ENCODE results near the gene PCNX2.
"Not testable (repeated sequence)": the region's sequence is repeated elsewhere in the genome, so short reads cannot be mapped to it uniquely, and the experiment has no call there.

PCNX2 gene

GRCh38 chr1:233215135-233215760 lies 80.3 kb downstream of the PCNX2 start:
- DNase-seq, result no peak

GRCh38 chr1:233211595-233211994 lies 83.9 kb downstream of the PCNX2 start:
- no peak for DNase-seq

DNA sequence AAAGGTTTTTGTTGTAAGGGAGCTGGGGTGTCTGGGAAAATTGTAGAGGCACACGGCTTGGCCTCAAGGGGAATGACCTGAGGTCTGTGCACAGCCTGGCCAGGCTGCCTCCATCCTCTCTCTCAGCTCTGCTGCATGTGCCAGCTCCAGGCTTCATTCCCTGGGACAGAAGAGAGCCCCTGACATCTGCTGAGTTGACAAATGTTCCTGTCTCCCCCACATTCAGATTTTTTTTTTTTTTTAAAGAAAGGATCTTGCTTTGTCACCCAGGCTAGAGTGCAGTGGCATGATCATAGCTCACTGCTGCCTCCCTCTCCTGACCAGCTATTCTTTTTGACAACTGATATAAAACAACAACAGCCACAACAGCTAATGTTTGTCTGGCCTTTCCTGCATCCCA lies 84.4 kb downstream of the PCNX2 start:
- no peak for DNase-seq

DNA sequence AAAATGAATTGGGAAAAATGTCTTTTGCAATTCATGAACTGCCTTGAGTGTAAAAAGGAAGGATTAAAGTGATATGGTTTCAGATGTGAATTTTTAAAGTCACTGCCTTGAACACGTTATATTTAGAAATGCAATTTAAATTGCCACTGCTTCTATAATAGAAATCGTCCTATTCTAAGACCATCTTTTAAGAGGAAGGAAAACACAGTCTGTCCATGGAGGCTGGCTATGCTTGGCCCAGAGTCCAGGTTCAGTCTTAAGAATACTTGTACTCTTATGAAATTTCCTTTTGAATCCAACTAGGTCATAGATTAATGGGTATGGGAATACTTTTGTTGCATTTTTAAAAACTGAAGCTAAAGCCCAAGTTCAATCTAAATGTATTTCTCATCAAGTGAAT lies 86.0 kb downstream of the PCNX2 start:
- DNase-seq, result no peak

DNA sequence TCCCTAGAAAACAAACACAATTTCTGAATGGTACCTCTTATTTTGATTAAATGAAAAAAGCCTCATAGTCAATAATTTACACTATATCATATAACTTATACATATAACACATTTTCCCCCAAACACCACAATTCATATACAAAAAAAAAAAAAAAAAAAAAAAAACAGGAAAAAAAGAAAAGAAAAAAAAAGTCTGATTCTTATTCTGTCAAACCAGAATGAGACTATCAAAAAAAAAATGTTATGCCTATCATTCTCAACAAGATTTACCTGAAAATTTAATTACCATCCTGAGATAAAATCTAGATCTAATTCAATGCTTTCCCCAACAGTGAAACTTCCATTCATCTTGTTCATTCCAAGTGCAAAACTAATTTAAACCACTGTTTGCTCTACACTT lies 86.8 kb downstream of the PCNX2 start:
- no peak for DNase-seq

DNA sequence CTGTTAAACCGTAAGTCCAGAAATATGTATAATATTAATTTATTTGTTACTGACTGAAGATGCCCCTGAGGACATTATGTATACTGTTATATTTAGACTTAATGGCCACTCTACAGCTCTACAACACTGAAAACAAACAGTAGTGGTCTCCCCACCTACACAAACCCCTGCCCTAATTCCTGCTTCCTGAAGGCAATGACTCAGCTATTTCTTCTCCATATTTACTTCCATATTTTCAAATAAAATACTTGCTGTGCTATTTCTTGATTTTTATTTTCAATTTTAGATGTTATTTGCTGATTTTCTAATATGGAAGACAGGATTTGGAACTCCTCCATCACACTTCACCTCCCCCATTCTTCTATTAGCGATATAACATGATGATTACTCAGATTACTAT lies 97.6 kb downstream of the PCNX2 start:
- no peak for DNase-seq

DNA sequence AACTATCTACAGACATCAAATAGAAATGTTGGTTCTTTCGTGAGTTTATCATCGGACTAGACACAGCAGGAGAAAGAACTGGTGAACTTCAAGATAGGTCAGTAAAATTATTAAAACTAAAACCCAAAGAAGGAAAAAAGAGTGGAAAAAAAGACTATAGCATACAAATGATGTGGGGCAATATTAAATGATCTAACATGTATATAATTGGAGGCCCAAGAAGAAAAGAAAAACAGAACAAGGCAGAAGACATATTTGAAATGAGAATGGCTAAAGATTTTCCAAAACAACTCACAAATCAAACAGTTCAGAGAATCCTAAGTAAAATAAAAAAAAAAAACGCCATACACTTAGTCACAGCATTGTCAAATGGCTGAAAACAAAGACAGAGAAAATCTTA lies 101.8 kb downstream of the PCNX2 start:
- DNase-seq, result no peak

DNA sequence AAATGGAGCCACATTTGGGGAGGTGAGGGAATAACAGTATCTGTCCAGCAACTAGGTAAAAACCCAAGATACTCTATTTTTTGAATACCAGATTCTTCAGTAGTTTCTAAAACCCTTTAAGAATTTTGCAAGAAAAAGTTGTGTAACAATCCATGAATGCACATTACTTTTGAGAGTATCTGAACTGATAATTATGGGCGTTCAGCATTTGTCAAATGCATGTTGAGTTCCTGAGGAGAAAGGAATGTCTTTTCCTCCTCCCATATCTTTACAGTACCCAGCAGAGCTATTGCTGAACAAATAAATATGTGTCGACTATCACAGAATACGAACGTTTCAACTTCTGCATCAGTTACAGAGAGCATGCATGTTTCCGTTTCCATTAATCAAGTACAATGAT lies 104.5 kb downstream of the PCNX2 start:
- no peak for DNase-seq

GRCh38 chr1:233189526-233189925 lies 106.0 kb downstream of the PCNX2 start:
- DNase-seq, result no peak

GRCh38 chr1:233188061-233188460 lies 107.5 kb downstream of the PCNX2 start:
- no peak for DNase-seq

DNA sequence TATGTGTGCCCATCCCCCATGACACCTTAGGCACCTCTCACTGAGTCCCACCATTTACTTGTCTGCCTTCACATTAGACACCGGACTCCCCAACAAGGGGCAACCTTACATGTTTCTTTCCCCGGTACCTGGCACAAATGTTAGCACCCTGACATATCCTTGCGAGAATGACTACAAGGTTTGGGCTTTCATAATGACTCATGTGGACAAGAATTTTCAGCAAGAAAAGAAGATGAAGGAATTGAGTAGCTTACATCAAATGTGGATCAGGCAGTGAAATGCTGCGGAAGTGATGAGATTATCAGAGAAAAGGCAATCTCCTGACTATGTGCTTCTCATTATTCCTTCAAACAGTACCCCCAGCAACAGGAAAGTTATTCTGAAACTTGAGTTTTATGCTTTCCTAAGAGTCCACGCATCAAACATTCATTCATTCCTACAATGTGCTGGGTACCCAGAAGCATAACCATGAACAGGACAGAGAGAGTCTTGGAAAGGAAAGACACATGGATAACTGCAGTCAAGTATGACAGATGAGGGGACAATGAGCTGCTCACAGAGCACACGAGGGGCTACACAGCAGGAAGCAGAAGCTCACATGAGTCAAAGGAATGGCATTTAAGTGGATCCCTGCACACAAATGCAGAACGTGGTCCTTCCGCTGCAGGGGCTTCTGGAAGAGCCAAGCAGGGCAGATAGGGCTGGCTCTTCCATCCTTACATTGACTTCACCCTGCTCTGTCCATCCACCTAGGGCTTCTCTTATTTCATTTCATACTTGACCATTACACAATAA lies 112.1 kb downstream of the PCNX2 start:
- no peak for DNase-seq

DNA sequence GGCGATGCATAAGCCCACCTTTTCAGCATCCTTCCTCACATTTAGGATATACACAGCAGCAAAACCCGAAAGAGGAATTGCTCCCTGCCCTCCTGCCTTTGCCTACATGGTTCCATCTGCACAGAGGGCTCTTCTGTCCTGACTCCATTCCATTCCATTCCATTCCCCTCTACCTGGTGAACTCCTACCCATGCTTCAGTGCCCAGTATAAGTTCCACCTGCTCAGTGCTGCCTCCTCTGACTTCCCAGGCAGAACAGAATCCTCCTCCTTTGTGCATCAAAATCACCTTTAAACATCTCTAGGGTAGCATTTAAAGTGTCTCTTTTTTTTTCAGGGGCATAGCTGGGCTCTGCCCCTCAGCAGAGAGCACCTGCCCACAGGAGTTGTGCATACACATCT lies 112.9 kb downstream of the PCNX2 start:
- DNase-seq, result no peak

DNA sequence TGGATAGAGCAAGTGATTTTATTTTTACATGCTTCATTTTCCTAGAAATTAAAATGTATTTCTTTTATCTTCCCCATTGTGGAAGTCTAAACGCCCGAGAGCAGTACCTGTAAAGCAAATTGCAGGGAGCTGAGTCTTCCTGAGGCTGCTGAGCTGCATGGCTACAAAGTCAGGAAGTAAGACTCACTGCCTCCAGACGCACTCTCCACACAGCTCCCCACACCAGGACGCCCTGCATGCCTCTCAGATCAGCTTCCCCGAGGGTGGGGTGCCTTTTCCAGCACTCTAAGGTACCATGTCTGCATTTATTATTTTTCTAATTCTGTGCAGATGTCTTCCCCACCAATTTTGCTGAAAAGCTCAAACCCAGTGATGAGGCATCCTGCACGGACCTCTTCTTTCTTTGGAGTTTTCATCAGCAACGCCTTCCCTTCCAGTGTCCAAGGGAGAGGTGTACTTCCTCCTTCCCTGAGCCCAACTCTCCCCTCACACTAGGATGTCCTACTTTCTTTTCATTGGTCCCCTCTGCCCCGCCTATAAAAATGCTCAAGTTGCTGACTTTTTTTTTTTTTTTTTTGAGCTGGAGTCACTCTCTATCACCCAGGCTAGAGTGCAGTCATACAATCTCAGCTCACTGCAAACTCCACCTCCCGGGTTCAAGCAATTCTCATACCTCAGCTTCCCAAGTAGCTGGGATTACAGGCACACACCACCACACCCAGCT lies 114.7 kb downstream of the PCNX2 start:
- DNase-seq, result no peak

DNA sequence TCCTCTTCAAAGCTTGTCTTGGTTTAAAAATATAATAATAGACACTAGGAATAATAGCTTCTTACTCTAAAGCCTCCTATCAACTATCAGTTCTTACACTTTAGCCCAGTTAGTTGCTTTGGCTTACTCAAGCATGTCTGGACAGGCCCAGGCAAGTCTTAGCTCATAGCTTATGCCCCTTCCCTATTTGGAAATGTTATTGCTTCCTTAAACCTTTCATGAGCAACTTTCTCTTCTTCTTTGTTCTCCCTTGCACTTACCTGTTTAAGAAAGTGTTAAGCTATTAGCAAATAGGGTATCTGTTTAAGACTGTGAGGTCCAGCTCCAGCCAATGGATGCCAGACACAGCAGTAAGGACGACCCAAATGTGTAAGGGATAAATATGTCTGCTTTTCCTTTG lies 115.9 kb downstream of the PCNX2 start:
- not testable (repeated sequence) for DNase-seq

DNA sequence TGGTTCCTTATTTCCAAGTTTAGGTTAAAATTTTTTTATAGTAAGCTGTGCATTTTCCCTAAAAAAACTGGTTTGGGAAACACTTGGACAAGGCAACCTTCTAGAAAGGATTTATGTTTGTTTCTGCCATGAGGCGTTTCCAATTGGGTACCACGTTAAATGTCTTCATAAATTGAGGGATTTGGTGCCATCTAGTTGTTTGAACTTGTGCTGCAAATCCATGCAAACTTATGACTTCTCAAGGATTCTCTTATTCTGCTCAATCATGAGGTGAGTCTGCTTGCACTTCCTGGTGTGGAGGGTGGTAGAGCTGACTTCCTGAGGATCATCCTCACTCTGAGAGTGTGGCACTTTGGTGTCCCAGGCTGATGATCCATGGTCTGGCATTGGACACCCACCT lies 123.3 kb downstream of the PCNX2 start:
- DNase-seq, result no peak

DNA sequence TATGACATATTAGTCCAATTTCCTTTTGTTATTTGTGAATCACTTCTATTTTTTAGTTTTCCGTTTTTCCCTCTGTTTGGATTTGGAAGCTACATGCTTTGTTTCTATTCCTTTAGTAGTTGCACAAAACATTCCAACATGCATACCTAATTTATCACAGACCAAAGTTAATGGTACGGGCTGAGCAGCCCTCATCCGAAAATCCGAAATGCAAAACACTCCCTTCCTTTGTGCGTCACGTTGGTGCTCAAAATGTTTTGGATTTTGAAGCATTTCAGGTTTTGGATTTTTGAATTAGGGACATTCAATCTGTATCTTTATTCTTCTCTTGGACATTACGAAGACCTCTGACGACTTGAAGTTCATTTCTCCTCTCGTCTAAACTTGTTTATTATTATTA lies 124.8 kb downstream of the PCNX2 start:
- no peak for DNase-seq

GRCh38 chr1:233168384-233168783 lies 127.1 kb downstream of the PCNX2 start:
- DNase-seq, result no peak

GRCh38 chr1:233166896-233167295 lies 128.6 kb downstream of the PCNX2 start:
- DNase-seq, result no peak

DNA sequence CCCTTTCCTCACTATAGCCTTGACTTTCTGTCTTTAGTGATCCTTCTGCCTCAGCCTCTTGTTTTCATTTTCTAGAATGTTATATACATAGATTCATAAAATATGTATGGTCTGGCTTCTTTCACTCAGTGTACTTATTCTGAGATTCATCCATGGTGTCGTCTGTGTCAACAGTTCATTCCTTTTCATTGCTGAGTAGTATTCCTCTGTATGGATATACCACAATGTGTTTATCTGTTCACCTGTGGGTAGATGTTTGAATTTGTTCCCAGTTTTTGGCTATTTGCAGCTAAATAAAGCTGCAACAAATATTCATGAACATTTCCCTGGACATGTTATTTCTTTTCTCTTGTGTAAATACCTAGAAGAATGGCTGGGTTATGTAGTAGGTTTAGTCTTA lies 131.8 kb downstream of the PCNX2 start:
- no peak for DNase-seq

DNA sequence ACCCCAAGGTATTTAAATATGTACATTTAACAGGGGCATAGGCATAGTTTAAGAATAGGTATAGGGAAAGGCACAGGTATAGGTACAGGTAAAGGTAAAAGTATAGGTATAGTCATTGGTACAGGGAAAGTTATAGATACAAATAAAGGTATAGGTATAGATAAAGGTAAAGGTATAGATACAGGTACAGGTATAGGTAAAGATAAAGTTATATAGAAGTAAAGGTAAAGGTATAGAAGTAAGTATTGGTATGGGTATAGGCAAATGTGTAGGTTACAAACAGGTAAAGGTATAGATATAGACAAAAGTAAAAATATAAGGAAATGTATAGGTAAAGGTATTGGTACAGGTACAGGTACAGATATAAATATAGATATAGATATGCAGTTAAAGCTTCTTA lies 137.2 kb downstream of the PCNX2 start:
- DNase-seq, result no peak

- DNase-seq, result no peak
Observed at GRCh38 chr1:233157245-233157644, 138.3 kb downstream of the PCNX2 start.

DNA sequence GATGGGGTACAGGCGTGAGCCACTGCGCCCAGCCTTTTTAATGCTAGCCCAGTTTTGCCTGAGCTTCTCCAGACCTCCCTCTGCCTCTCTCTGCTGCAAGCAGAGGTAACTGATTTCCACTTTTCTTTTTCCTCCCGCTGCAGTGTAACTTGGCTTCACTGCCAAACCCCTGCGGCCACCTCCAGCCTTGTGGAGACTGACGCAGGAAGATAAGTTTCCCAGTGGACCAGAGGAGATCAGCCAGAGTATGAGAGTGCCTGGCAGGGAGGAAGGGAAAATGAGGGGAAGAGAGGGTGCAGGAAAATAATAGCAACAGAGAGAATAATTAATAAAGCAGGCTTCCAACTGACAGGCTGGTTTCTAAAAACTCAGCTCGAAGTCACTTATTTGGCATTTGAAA lies 143.7 kb downstream of the PCNX2 start:
- DNase-seq, result no peak

- no peak for DNase-seq
Observed at GRCh38 chr1:233144434-233144833, 151.1 kb downstream of the PCNX2 start.

DNA sequence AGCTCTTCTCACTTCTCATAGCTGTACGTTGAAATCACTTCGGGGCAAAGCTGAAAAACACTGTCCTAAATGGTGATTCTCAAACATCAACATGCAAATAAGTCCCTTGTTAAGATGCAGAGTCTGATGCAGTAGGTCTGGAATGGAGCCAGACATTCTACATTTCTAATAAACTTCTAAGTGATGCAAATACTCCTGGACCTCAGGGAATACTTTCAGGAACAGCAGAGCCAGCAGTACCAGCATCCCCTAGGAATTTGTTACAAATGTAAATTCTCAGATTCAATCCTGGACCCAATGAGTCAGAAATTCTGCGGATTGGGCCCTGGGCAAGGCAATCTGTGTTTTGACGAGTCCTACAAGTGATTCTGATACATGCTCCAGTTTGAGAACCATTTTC lies 152.3 kb downstream of the PCNX2 start:
- DNase-seq, result no peak
